SK-N-DZ (cell line): ENCODE data around the gene FCER1G.

Experiments used
- DNase-seq: peaks from one replicate; pipeline ENCODE4 v3.0.0-alpha.2; 2015; ENCODE audit warnings: low spot score

FCER1G gene

GRCh38 chr1:161266202-161266601, 51.1 kb downstream of the FCER1G start:
- no peak for DNase-seq

GRCh38 chr1:161266836-161267235, 51.7 kb downstream of the FCER1G start:
- DNase-seq: no peak

- no peak for DNase-seq
Measured at GRCh38 chr1:161267321-161267720, 52.2 kb downstream of the FCER1G start.
